ENCODE results near the gene IPP. TPM values are rescaled to one million over a fixed set of nuclear protein-coding genes. Genes with fewer than 3 reads are reported as not detected.

Gene IPP
- polyA plus RNA-seq, 3 donors, result 4.8 to 9.1 (median 5.3) TPM

- WGBS, 3 donors, result 72 to 92% (median 86%) methylated on average over 8 of the region's 8 CpGs
Observed at GRCh38 chr1:45667321-45668111, 82.9 kb downstream of the IPP start.

DNA sequence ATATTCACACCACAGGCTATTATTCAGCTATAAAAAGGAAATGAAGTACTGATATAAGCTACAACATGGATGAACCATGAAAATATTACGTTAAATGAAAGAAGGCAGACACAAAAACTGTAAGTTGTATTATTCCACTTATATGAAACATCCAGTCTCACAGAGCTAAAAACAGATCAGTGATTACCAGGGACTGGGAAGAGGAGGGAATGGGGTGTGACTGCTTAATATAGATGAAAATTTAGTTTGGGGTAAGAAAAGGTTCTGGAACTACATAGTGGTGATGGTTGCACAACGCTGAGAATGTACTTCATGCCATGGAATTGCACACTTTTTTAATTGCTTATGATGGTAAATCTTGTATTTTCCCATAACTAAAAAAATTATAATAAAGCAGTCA lies 83.6 kb downstream of the IPP start:
- 89 to 94% (median 91%) methylated on average over 2 of the region's 2 CpGs for WGBS, 3 donors
- no peak overlapping the region for H3K27ac ChIP-seq (ENCODE audit: low read depth, low read length)

More at GRCh38 chr1:45667321-45668111, 82.9 kb downstream of the IPP start:
- no peak overlapping the region for H3K27ac ChIP-seq (ENCODE audit: low read depth, low read length)

DNA sequence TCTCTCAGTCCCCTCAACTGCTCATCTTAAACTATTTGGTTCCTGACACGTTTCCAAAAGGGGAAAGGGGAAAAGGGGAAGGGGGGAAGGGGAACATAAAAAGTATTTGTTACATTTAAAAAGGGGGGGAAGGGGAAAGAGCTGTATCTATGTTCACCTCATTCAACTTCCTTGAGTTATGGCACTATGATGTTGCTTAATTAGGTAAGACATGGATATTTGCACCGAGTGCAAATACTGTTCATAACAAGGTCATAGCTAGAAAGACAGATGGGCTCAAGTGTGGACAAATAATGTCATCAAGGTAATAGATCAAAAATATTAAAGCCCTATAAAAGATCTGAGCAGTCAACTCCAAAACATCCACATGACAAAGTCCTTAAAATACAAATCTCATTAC lies 90.1 kb downstream of the IPP start:
- WGBS, 3 donors, result 40 to 64% (median 57%) methylated on average over 2 of the region's 2 CpGs
- no peak overlapping the region for H3K27ac ChIP-seq (ENCODE audit: low read depth, low read length)

DNA sequence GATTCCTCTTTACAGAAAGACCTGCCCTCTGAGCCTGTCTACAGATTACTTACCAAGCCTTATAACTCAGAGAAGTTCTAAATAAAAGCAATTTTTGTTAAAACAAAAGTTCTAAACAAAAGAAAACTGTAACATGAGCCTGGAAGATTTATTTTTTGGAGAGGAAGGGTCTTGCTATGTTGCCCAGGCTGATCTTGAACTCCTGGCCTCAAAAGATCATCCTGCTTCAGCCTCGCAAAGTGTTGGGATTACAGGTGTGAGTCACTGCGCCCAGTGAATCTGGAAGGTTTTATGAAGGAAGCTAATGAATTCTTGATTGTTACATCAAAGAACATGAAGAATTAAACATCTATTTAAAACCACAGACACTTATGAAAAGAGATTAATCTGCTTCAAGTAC lies 91.2 kb downstream of the IPP start:
- H3K27ac ChIP-seq (ENCODE audit: low read depth, low read length), result no peak overlapping the region
- WGBS, 3 donors, result 95 to 98% (median 95%) methylated on average over 2 of the region's 2 CpGs

DNA sequence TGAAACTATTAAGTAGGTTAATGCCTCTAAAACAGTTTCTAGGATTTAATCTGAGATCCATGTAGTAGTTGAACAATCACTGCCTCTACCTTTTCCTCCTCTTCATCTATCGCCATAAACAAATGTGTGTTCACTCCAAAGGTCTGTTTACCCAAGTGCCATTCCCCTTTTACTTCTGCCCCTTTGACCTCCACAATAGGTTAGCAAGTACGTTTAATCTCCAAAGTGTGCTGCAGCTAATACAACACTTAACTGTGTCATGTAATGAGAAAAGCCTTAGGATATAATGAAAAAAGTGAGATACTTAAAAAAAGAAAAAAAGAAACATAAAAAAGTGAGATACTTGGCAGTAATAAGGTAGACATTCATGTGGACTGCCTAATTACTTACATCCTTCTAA lies 92.3 kb downstream of the IPP start:
- 21 to 82% (median 79%) methylated on average over 2 of the region's 2 CpGs for WGBS, 3 donors
- no peak overlapping the region for H3K27ac ChIP-seq (ENCODE audit: low read depth, low read length)

- no peak overlapping the region for H3K27ac ChIP-seq (ENCODE audit: low read depth, low read length)
- 96 to 97% (median 97%) methylated on average over 3 of the region's 3 CpGs for WGBS, 3 donors
Observed at GRCh38 chr1:45656573-45657226, 93.8 kb downstream of the IPP start.

GRCh38 chr1:45654540-45655280 lies 95.7 kb downstream of the IPP start:
- 91 to 94% (median 93%) methylated on average over 12 of the region's 12 CpGs for WGBS, 3 donors
- no peak overlapping the region for H3K27ac ChIP-seq (ENCODE audit: low read depth, low read length)

Other genes with a start within 250 kb of the IPP start
- 100 to 1,000 TPM; 123 to 508 (median 363) TPM for gene PRDX1, start 228.8 kb downstream of the IPP start, polyA plus RNA-seq
- 100 to 1,000 TPM; 108 to 162 (median 158) TPM for gene AKR1A1, start 199.8 kb downstream of the IPP start, polyA plus RNA-seq
- 100 to 1,000 TPM in 1 of 3 donors, 10 to 100 TPM in 2; 37.2 to 117 (median 92.1) TPM for gene NASP, start 166.6 kb downstream of the IPP start, polyA plus RNA-seq
- 1 to 10 TPM in 1 of 3 donors, under 1 TPM in 2; 0.58 to 2.7 (median 0.77) TPM for gene CCDC17, start 126.6 kb downstream of the IPP start, polyA plus RNA-seq
- gene GPBP1L1, start 64.1 kb downstream of the IPP start, polyA plus RNA-seq, result 10 to 100 TPM; 31.8 to 40.2 (median 33.6) TPM
- gene TMEM69, start 62.5 kb downstream of the IPP start, polyA plus RNA-seq, result 10 to 100 TPM; 13.8 to 18.2 (median 16.7) TPM
- 10 to 100 TPM in 1 of 3 donors, 1 to 10 TPM in 2; 4.4 to 11.4 (median 7.7) TPM for gene MAST2, start 53.0 kb upstream of the IPP start, polyA plus RNA-seq